22Rv1 (cell line): Measurements from ENCODE around the gene WAPL.
"Not testable (repeated sequence)": the region's sequence is repeated elsewhere in the genome, so short reads cannot be mapped to it uniquely, and the experiment has no call there.

Source experiments
- CTCF ChIP-seq: fragments of 450-650 bp; IDR thresholded peaks from 2 replicates; pipeline ENCODE4 v1.5.1; 2017; ENCODE audit warnings: mild to moderate bottlenecking
- ZFX ChIP-seq: fragments of 450-650 bp; IDR thresholded peaks from 2 replicates; pipeline ENCODE4 v1.6.1; 2017; ENCODE audit warnings: antibody characterized with exemption, borderline replicate concordance

GRCh38 chr10:86528736-86529135 is 7.1 kb upstream of the WAPL start:
- TF ChIP-seq CTCF, ZFX: not testable (repeated sequence)
